IMR-90 (cell line): ENCODE measurements around the gene CDKAL1. TPM values are rescaled to one million over a fixed set of nuclear protein-coding genes. Genes with fewer than 3 reads are reported as not detected.

ENCODE experiments used
- ATAC-seq: fragments of 200-7000 bp; cut with Tn5 transposase; 2 replicates; pipeline ENCODE4 v1.9.1; 2020; ENCODE audit warnings: low read depth, mild to moderate bottlenecking, moderate library complexity
- BruUV-seq: library from RNA; stranded (reverse); fragments of 400-500 nt; replicated peaks from 2 replicates; lab custom pipeline; 2021; lab: Mats Ljungman, UMichigan
- CTCF ChIA-PET: fragments of 300-600 bp; formaldehyde crosslinking; extraction: SDS; loops from one replicate; lab custom pipeline; 2021; ENCODE audit warnings: antibody characterized with exemption; lab: Yijun Ruan, JAX
- POLR2A ChIA-PET: fragments of 300-600 bp; sonication (Branson Sonifier 250); formaldehyde crosslinking; loops from one replicate; lab custom pipeline; 2022; ENCODE audit warnings: antibody characterized with exemption; ENCODE audit not compliant: unreplicated experiment; lab: Charles Lee
- DNase-seq: peaks from one replicate; pipeline ENCODE4 v3.0.0; 2013
- H2AFZ ChIP-seq: replicated peaks from 2 replicates; pipeline ENCODE3; 2013; ENCODE audit warnings: low read length, mild to moderate bottlenecking; ENCODE audit not compliant: poor library complexity
- H2AK5ac ChIP-seq: 2 replicates; pipeline ENCODE4 v1.6.1; 2013; ENCODE audit warnings: low read depth, low read length, inconsistent platforms
- H2AK9ac ChIP-seq: replicated peaks from 2 replicates; pipeline ENCODE3; 2013; ENCODE audit warnings: mild to moderate bottlenecking, low read depth, low read length, moderate library complexity; ENCODE audit not compliant: poor library complexity
- H2BK120ac ChIP-seq: 2 replicates; pipeline ENCODE4 v1.6.1; 2013; ENCODE audit warnings: low read depth, low read length, inconsistent platforms
- H2BK15ac ChIP-seq: 3 replicates; pipeline ENCODE4 v1.6.1; 2013; ENCODE audit warnings: low read depth, low read length, inconsistent platforms
- H2BK20ac ChIP-seq: 2 replicates; pipeline ENCODE4 v1.6.1; 2013; ENCODE audit warnings: low read depth, mild to moderate bottlenecking, inconsistent platforms, low read length, moderate library complexity
- H2BK5ac ChIP-seq: 2 replicates; pipeline ENCODE4 v1.6.1; 2013; ENCODE audit warnings: mild to moderate bottlenecking, low read depth, low read length, inconsistent platforms; ENCODE audit not compliant: poor library complexity, severe bottlenecking
- H3K14ac ChIP-seq: replicated peaks from 2 replicates; pipeline ENCODE4 v1.6.1; 2013; ENCODE audit warnings: low read depth, low read length, inconsistent platforms
- H3K18ac ChIP-seq: 2 replicates; pipeline ENCODE4 v1.6.1; 2013; ENCODE audit warnings: low read depth, low read length, control low read depth
- H3K23ac ChIP-seq: 2 replicates; pipeline ENCODE4 v1.6.1; 2013; ENCODE audit warnings: low read depth, low read length, inconsistent platforms
- H3K27ac ChIP-seq: 2 replicates; pipeline ENCODE4 v1.5.1; 2013; ENCODE audit warnings: mild to moderate bottlenecking, control low read depth, low read length; ENCODE audit not compliant: insufficient read depth
- H3K27me3 ChIP-seq: 2 replicates; pipeline ENCODE4 v1.6.1; 2013; ENCODE audit warnings: low read length; ENCODE audit not compliant: control insufficient read depth, insufficient read depth
- H3K36me3 ChIP-seq: 2 replicates; pipeline ENCODE4 v1.6.1; 2013; ENCODE audit warnings: low read length, mixed read lengths; ENCODE audit not compliant: control insufficient read depth, insufficient read depth
- H3K4ac ChIP-seq: 2 replicates; pipeline ENCODE4 v1.6.1; 2013; ENCODE audit warnings: low read depth, low read length, inconsistent platforms
- H3K4me1 ChIP-seq: 2 replicates; pipeline ENCODE4 v1.6.1; 2013; ENCODE audit warnings: low read length, mixed read lengths; ENCODE audit not compliant: control insufficient read depth, insufficient read depth
- H3K4me2 ChIP-seq: 2 replicates; pipeline ENCODE4 v1.6.1; 2013; ENCODE audit warnings: low read depth, mild to moderate bottlenecking, control low read depth, low read length, moderate library complexity
- H3K4me3 ChIP-seq: 2 replicates; pipeline ENCODE4 v1.5.1; 2013; ENCODE audit warnings: low read depth, mild to moderate bottlenecking, control low read depth, low read length, moderate library complexity; ENCODE audit not compliant: insufficient read depth
- H3K56ac ChIP-seq: 2 replicates; pipeline ENCODE4 v1.6.1; 2013; ENCODE audit warnings: low read length, inconsistent platforms; ENCODE audit not compliant: insufficient read depth; ENCODE audit errors: extremely low read depth
- H3K79me1 ChIP-seq, 2 experiments: 2 replicates each; pipeline ENCODE4 v1.6.1; 2013; ENCODE audit warnings: low read length in 2 of 2, inconsistent platforms in 1 of 2, low read depth in 1 of 2
- H3K9ac ChIP-seq: 2 replicates; pipeline ENCODE4 v1.6.1; 2013; ENCODE audit warnings: low read depth, low read length, control low read depth
- H3K9me1 ChIP-seq: 2 replicates; pipeline ENCODE4 v1.6.1; 2013; ENCODE audit warnings: low read length, inconsistent platforms; ENCODE audit not compliant: insufficient read depth
- H3K9me3 ChIP-seq: 2 replicates; pipeline ENCODE4 v1.6.1; 2013; ENCODE audit warnings: low read length; ENCODE audit not compliant: control insufficient read depth, insufficient read depth
- H4K20me1 ChIP-seq: 2 replicates; pipeline ENCODE4 v1.6.1; 2013; ENCODE audit warnings: low read length, inconsistent platforms; ENCODE audit not compliant: insufficient read depth
- H4K5ac ChIP-seq: 2 replicates; pipeline ENCODE4 v1.6.1; 2013; ENCODE audit warnings: mild to moderate bottlenecking, low read depth, low read length, control low read depth
- H4K8ac ChIP-seq, 2 experiments: 2 replicates each; pipeline ENCODE4 v1.6.1; 2013; ENCODE audit warnings: low read depth in 2 of 2, low read length in 2 of 2, control low read depth in 1 of 2, inconsistent platforms in 1 of 2
- H4K91ac ChIP-seq: 2 replicates; pipeline ENCODE4 v1.6.1; 2013; ENCODE audit warnings: low read depth, low read length, inconsistent platforms; ENCODE audit not compliant: insufficient read depth
- CEBPB ChIP-seq: IDR thresholded peaks from 2 replicates; pipeline ENCODE4 v1.6.1; 2012; ENCODE audit warnings: low read depth, low read length, improper control_type of control experiment
- CHD1 ChIP-seq: IDR thresholded peaks from 2 replicates; pipeline ENCODE4 v1.6.1; 2012; ENCODE audit warnings: low read depth, low read length, improper control_type of control experiment
- CTCF ChIP-seq: conservative IDR thresholded peaks from 2 replicates; pipeline ENCODE4 v1.5.1; 2012; ENCODE audit warnings: mild to moderate bottlenecking, low read depth, low read length, improper control_type of control experiment
- FOS ChIP-seq: fragments of 150-350 bp; IDR thresholded peaks from 2 replicates; pipeline ENCODE4 v1.6.1; 2016; ENCODE audit warnings: low read depth, low read length
- MAFK ChIP-seq: IDR thresholded peaks from 2 replicates; pipeline ENCODE4 v1.6.1; 2012; ENCODE audit warnings: low read depth, low read length, improper control_type of control experiment
- MAZ ChIP-seq: IDR thresholded peaks from 2 replicates; pipeline ENCODE4 v1.6.1; 2012; ENCODE audit warnings: low read depth, mild to moderate bottlenecking, low read length, improper control_type of control experiment, moderate library complexity, borderline replicate concordance
- MXI1 ChIP-seq: IDR thresholded peaks from 2 replicates; pipeline ENCODE4 v1.6.1; 2012; ENCODE audit warnings: low read depth, mild to moderate bottlenecking, low read length, moderate library complexity, borderline replicate concordance
- NFE2L2 ChIP-seq: fragments of 150-350 bp; IDR thresholded peaks from 2 replicates; pipeline ENCODE4 v1.6.1; 2016; ENCODE audit warnings: low read depth, mild to moderate bottlenecking, low read length
- POLR2A ChIP-seq: IDR thresholded peaks from 2 replicates; pipeline ENCODE4 v1.6.1; 2012; ENCODE audit warnings: mild to moderate bottlenecking, low read depth, low read length
- RAD21 ChIP-seq: IDR thresholded peaks from 2 replicates; pipeline ENCODE4 v1.6.1; 2012; ENCODE audit warnings: low read length, improper control_type of control experiment
- RCOR1 ChIP-seq: IDR thresholded peaks from 2 replicates; pipeline ENCODE4 v1.6.1; 2012; ENCODE audit warnings: mild to moderate bottlenecking, low read length, improper control_type of control experiment; ENCODE audit not compliant: insufficient replicate concordance
- RFX5 ChIP-seq: IDR thresholded peaks from 2 replicates; pipeline ENCODE4 v1.8.0; 2012; ENCODE audit warnings: low read depth, mild to moderate bottlenecking, low read length, moderate library complexity
- SMC3 ChIP-seq: fragments of 150-350 bp; IDR thresholded peaks from 2 replicates; pipeline ENCODE4 v1.6.1; 2016; ENCODE audit warnings: low read depth, mild to moderate bottlenecking, antibody characterized with exemption, low read length, moderate library complexity
- USF2 ChIP-seq: fragments of 150-350 bp; IDR thresholded peaks from 2 replicates; pipeline ENCODE4 v1.6.1; 2017; ENCODE audit warnings: mild to moderate bottlenecking, antibody characterized with exemption, low read length, low read depth
- WGBS, 2 experiments: methylation state at CpG; one replicate each; pipeline versions ENCODE4 v1.1.5 to v1.1.7; 2013; ENCODE audit warnings: missing lambda C conversion rate in 2 of 2; ENCODE audit not compliant: insufficient read length in 1 of 2; ENCODE audit errors: extremely low coverage in 2 of 2; 5-methylcytosine and 5-hydroxymethylcytosine counted together
- dilution Hi-C: fragments of 300-500 bp; cut with HindIII; formaldehyde crosslinking; loops from one replicate; pipeline ENCODE4 v1.14.3; 2018; ENCODE audit warnings: low sequenced_read_pairs; ENCODE audit not compliant: unreplicated experiment
- in situ Hi-C: fragments of 300-500 bp; cut with MboI; formaldehyde crosslinking; loops from 3 replicates; pipeline ENCODE4 v1.14.3; 2019; ENCODE audit warnings: low sequenced_read_pairs, inconsistent platforms, mixed read lengths
- intact Hi-C: fragments of 100-400 bp; cut with micrococcal nuclease; formaldehyde crosslinking; loops from 2 replicates; pipeline ENCODE4 v1.10.0; 2022
- polyA plus RNA-seq, 3 experiments: library from polyadenylated mRNA; depleted of rRNA; stranded (reverse); fragments of >200 nt; gene quantifications; 2 replicates each; pipeline ENCODE4 v1.2.3, GENCODE V29; 2012; ENCODE audit warnings: low replicate concordance in 1 of 3
- total RNA-seq: library from RNA; depleted of rRNA; stranded (reverse); fragments of >200 nt; gene quantifications from 2 replicates; pipeline ENCODE4 v1.2.3, GENCODE V29; 2012
- TF ChIP-seq, protein P1 (sequence below): fragments of 150-350 bp; IDR thresholded peaks from 2 replicates; pipeline ENCODE4 v1.6.1; 2016; ENCODE audit warnings: low read depth, mild to moderate bottlenecking, low read length, moderate library complexity, borderline replicate concordance

The CDKAL1 gene
- total and polyA plus RNA-seq, 2 of the 4 experiments (the other 2 are of a cell fraction): 3.7 to 13.1 TPM

DNA sequence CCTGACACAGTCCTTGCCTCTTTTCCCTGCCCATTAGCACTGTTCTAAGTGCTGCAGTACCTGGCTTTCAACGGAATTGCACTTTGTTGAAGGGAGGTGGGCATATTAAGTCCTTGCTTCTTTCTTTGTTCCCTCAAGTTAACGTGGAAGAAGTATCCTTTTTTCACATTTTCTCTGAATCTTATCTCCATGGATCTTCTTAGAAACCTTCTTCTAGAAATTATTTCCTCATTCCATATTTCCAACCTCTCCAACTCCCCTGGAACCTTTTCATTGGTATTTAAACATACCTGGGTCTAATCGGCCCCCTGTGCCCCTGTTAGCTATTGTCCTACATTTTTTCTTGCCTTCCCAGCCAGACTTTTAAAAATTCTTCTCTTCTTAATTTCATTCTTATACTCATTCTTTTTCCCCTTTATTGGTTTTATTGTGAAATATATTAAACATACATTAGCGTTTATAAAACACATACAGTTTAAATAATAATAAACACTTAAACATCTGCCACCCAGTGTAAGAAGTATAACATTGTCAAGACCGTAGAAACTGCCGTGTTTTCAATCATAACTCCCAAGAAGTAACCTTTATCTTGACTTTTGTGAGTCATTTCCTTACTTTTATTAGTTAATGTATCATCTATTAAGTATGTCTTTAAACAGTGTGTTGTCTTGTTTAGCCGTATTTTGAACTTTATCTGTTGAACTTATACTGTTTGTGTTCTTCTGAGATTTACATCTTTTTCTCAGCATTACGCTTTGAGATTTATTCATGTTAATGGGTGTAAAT, 118.2 kb downstream of the CDKAL1 start:
- Histone ChIP-seq H4K91ac (no peak overlapping the region), H3K9me3 (no peaks in the 10 kb centered on the region), H3K9ac (no peak overlapping the region), H2BK5ac (no peak overlapping the region), H4K8ac (peak overlapping the region in 1 of 2 experiments; percentile 40; a peak in 2 of 4 replicates), H3K14ac (no peak overlapping the region; the same call in 1 of the 2 replicates), H2BK20ac (no peak overlapping the region), H3K4me1 (peaks cover 6% of the 10 kb centered on the region; the same call in 1 of the 2 replicates), H2AK9ac (peak overlapping the region; percentile 80), H3K56ac (no peak overlapping the region), H3K27me3 (no peaks in the 10 kb centered on the region), H4K20me1 (no peaks in the 10 kb centered on the region), H4K5ac (no peak overlapping the region), H3K23ac (0 out of 2 replicates have a peak overlapping the region, but pooled peaks have one; percentile 58), H3K4ac (peak overlapping the region; percentile 41; the same call in 1 of the 2 replicates), H2AK5ac (no peak overlapping the region), H2AFZ (no peak overlapping the region), H3K79me1 (peaks cover 6 to 16% of the 10 kb centered on the region in 2 experiments), H2BK15ac (no peak overlapping the region), H3K18ac (no peak overlapping the region), H3K4me3 (no peak overlapping the region), H3K9me1 (peaks cover 3% of the 10 kb centered on the region), H3K4me2 (peak overlapping the region; percentile 9; the same call in 1 of the 2 replicates), H2BK120ac (no peak overlapping the region), H3K36me3 (no peaks in the 10 kb centered on the region), H3K27ac (no peak overlapping the region)
- in situ Hi-C loops (no loop called here), dilution Hi-C loops (no loop called here), intact Hi-C loops (no loop called here)
- 86% methylated on average over 1 of the region's 8 CpGs; no CpG with 5 or more reads in 1 of the 2 experiments for WGBS, 2 experiments
- ChIA-PET CTCF (no interaction called here), POLR2A (no interaction called here)
- ATAC-seq (peak; percentile 46), DNase-seq (peak; percentile 43)
- no TSS peak for BruUV-seq
- no peak for TF ChIP-seq NFE2L2
- TF ChIP-seq CHD1: no peak
- TF ChIP-seq, protein P1, sequence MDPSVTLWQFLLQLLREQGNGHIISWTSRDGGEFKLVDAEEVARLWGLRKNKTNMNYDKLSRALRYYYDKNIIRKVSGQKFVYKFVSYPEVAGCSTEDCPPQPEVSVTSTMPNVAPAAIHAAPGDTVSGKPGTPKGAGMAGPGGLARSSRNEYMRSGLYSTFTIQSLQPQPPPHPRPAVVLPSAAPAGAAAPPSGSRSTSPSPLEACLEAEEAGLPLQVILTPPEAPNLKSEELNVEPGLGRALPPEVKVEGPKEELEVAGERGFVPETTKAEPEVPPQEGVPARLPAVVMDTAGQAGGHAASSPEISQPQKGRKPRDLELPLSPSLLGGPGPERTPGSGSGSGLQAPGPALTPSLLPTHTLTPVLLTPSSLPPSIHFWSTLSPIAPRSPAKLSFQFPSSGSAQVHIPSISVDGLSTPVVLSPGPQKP: no peak
- no peak for TF ChIP-seq CEBPB
- no peak for TF ChIP-seq CTCF
- no peak for TF ChIP-seq RFX5
- TF ChIP-seq MXI1: no peak
- no peak for TF ChIP-seq RCOR1
- TF ChIP-seq RAD21: no peak
- TF ChIP-seq SMC3: no peak
- TF ChIP-seq FOS: no peak
- no peak for TF ChIP-seq USF2
- no peak for TF ChIP-seq POLR2A
- no peak for TF ChIP-seq MAFK
- TF ChIP-seq MAZ: no peak
